GM19025 (cell line): ENCODE measurements around the gene BTBD9.

Experiments
- ATAC-seq: cut with Tn5 transposase; IDR thresholded peaks from one replicate; pipeline ENCODE4 v1.9.1; 2021; ENCODE audit warnings: mild to moderate bottlenecking, low read depth, moderate library complexity; ENCODE audit not compliant: unreplicated experiment

The BTBD9 gene

GRCh38 chr6:38639498-38640215 lies at the start of gene BTBD9:
BTBD9 (minus strand) TSS chr6:38639929.
- ATAC-seq: peak; percentile 85

- ATAC-seq: no peak
Observed at GRCh38 chr6:38688579-38689087, 48.9 kb upstream of the BTBD9 start.

GRCh38 chr6:38687549-38687948 lies 47.8 kb upstream of the BTBD9 start:
- ATAC-seq: no peak

GRCh38 chr6:38687043-38687353 lies 47.3 kb upstream of the BTBD9 start:
- no peak for ATAC-seq

GRCh38 chr6:38686270-38687042 lies 46.7 kb upstream of the BTBD9 start:
- no peak for ATAC-seq

GRCh38 chr6:38684904-38685303 lies 45.2 kb upstream of the BTBD9 start:
- no peak for ATAC-seq

GRCh38 chr6:38684237-38684636 lies 44.5 kb upstream of the BTBD9 start:
- no peak for ATAC-seq

GRCh38 chr6:38681850-38682249 lies 42.1 kb upstream of the BTBD9 start:
- ATAC-seq: no peak

GRCh38 chr6:38679668-38680067 lies 39.9 kb upstream of the BTBD9 start:
- ATAC-seq: no peak

GRCh38 chr6:38678178-38678760 lies 38.5 kb upstream of the BTBD9 start:
- no peak for ATAC-seq

GRCh38 chr6:38676974-38677544 lies 37.3 kb upstream of the BTBD9 start:
- no peak for ATAC-seq

- ATAC-seq: no peak
Observed at GRCh38 chr6:38676236-38676973, 36.7 kb upstream of the BTBD9 start.

- ATAC-seq: no peak
Observed at GRCh38 chr6:38673397-38674165, 33.9 kb upstream of the BTBD9 start.

- peak; percentile 65 for ATAC-seq
Observed at GRCh38 chr6:38671885-38672467, 32.2 kb upstream of the BTBD9 start.

- no peak for ATAC-seq
Observed at GRCh38 chr6:38658418-38659167, 18.9 kb upstream of the BTBD9 start.

GRCh38 chr6:38656896-38657295 lies 17.2 kb upstream of the BTBD9 start:
- ATAC-seq: no peak

- ATAC-seq: no peak
Observed at GRCh38 chr6:38654263-38654662, 14.5 kb upstream of the BTBD9 start.

GRCh38 chr6:38651121-38651784 lies 11.5 kb upstream of the BTBD9 start:
- ATAC-seq: no peak
